ENCODE measurements around the gene TLL1.

DNA sequence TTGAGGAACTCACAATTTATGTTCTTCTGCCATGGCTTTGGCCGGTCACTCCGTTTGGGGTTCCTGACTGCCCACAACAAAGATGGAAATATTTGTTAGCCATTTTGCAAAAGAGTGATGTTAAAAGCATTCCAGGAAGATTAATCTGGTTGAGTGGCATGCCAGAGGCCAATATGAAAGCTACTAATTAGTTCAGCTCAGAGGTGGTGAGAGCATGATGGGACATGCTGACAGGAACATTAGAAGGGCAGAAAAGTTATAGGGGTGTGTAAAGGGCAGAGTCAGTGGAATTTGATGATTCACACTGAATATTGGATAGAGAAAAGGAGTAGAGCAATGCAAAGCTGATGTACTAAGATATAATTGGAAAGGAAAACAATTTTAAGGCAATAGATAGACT, 94.4 kb downstream of the TLL1 start:
- TF ChIP-seq EZH2phosphoT487 (IDR thresholded peaks at IDR 0.05; ENCODE audit: low read length): no peak
- TF ChIP-seq, protein P1, sequence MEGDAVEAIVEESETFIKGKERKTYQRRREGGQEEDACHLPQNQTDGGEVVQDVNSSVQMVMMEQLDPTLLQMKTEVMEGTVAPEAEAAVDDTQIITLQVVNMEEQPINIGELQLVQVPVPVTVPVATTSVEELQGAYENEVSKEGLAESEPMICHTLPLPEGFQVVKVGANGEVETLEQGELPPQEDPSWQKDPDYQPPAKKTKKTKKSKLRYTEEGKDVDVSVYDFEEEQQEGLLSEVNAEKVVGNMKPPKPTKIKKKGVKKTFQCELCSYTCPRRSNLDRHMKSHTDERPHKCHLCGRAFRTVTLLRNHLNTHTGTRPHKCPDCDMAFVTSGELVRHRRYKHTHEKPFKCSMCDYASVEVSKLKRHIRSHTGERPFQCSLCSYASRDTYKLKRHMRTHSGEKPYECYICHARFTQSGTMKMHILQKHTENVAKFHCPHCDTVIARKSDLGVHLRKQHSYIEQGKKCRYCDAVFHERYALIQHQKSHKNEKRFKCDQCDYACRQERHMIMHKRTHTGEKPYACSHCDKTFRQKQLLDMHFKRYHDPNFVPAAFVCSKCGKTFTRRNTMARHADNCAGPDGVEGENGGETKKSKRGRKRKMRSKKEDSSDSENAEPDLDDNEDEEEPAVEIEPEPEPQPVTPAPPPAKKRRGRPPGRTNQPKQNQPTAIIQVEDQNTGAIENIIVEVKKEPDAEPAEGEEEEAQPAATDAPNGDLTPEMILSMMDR (IDR thresholded peaks at IDR 0.05; ENCODE audit: low read length): no peak

All from MM.1S (cell line).